GM12872 (cell line): ENCODE results near the gene RAB24.

ENCODE experiments used
- CTCF ChIP-seq: IDR thresholded peaks from 3 replicates; pipeline ENCODE4 v1.5.1; 2011; ENCODE audit warnings: low read depth, mild to moderate bottlenecking, low read length, moderate library complexity; ENCODE audit not compliant: insufficient read depth

RAB24 gene

GRCh38 chr5:177270653-177271052 lies 32.9 kb downstream of the RAB24 start:
- TF ChIP-seq CTCF = no peak

- no peak for TF ChIP-seq CTCF
Measured at GRCh38 chr5:177269976-177270375, 33.5 kb downstream of the RAB24 start.

GRCh38 chr5:177269232-177269895 lies 34.2 kb downstream of the RAB24 start:
- TF ChIP-seq CTCF = no peak

GRCh38 chr5:177265395-177265794 lies 38.1 kb downstream of the RAB24 start:
- no peak for TF ChIP-seq CTCF

GRCh38 chr5:177264178-177264577 lies 39.3 kb downstream of the RAB24 start:
- TF ChIP-seq CTCF = no peak

GRCh38 chr5:177261510-177261909 lies 42.0 kb downstream of the RAB24 start:
- TF ChIP-seq CTCF = no peak

GRCh38 chr5:177260961-177261360 lies 42.6 kb downstream of the RAB24 start:
- TF ChIP-seq CTCF = no peak
